Activated gamma-delta T cell treated with anti-CD3 and anti-CD28 coated beads, Interleukin-2, amount 50 U/mL, for 16 hours (primary cell): ENCODE results near the gene ALG10B.

ENCODE experiments used
- DNase-seq: peaks from one replicate; pipeline ENCODE4 v3.0.0-alpha.2; 2020; ENCODE audit warnings: low read depth

ALG10B gene

GRCh38 chr12:38374751-38375150 is 58.2 kb downstream of the ALG10B start:
- no peak for DNase-seq
